Putamen (tissue), 1 donor: ENCODE data around the gene ZNF766.
A peak's percentile ranks its signal among the peaks of the same experiment; 100 is the strongest.
"Not testable (repeated sequence)": the region's sequence is repeated elsewhere in the genome, so short reads cannot be mapped to it uniquely, and the experiment has no call there.

Experiments
- DNase-seq: peaks from one replicate; pipeline ENCODE4 v3.0.0-alpha.2; 2016; ENCODE audit warnings: low spot score

ZNF766 gene

DNA sequence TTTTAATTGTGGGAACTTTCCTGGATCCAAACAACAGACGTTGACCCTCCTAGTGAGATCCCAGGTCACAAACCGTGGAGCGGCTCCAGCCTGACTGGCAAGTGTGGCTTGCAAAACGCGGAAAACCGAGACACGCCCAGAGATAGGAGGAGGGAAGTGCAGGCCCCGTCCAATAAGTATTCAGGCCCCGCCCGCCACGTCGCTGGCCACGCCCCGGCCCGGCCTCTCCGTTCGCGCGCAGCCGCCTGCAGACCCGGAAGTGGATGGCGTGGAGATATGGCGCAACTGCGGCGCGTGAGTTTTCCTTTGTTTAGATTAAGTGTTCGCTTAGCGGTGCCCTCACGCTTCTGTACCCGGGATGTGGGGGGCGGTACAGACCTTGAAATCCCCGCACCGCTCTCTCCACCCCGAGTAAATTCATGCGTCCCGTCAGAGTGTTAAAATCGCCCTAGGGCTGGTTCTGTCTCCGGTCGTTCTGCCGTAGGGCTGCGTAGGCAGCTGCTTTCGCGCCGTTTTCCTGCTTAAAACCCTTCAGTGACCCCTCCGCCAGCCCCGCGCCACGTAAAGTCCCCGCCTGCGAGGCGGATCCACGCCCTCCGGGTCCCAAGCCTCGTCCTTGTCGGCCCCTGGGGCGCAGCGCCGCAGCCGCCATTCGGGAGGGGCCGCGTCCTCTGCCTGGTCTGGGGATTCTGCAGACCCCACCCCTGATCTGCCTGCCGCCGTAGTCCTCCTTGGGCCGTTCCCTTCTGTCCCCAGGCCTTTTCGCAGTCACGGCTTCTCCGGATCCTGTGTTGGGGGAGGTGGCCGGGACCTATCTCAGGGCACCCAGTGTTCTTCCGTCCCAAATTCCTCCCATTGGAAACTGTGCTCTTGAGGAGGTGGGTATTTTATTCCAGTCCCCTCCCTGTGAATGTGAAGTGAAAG is at the start of gene ZNF766:
ZNF766 (plus strand) TSS at position 250 of the 924 bp plus-strand sequence; CDS start at position 277, 27 bp downstream.
- peak; percentile 94 for DNase-seq

DNA sequence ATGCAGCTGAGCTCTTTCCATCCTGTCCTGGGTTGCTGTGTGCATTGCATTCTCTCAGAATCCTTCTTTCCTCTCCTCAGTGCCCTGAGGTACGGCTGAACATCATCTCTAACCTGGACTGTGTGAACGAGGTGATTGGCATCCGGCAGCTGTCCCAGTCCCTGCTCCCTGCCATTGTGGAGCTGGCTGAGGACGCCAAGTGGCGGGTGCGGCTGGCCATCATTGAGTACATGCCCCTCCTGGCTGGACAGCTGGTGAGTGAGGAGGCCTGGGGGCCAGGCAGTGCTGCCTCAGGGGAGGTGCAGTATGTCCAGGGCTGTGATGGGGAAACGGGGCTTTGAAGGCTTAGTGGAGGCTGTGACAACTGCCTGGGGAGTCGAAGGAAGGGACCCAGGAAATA is 49.8 kb upstream of the ZNF766 start:
- no peak for DNase-seq

DNA sequence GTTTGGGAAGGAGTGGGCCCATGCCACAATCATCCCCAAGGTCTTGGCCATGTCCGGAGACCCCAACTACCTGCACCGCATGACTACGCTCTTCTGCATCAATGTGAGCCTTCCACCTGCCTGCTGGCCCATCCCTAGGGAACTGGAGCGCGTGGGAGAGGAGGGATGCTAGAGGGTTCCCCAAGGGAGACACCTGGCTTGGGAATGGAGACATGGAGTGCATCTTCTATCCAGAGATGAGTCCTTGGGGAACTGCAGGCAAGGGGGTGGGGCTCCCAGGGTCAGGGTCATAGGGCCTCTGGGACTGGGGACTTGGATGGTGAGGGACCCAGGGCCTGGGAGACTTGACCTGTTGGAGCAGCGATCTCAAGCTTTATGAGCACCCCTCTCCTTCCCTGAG is 48.4 kb upstream of the ZNF766 start:
- DNase-seq: no peak

DNA sequence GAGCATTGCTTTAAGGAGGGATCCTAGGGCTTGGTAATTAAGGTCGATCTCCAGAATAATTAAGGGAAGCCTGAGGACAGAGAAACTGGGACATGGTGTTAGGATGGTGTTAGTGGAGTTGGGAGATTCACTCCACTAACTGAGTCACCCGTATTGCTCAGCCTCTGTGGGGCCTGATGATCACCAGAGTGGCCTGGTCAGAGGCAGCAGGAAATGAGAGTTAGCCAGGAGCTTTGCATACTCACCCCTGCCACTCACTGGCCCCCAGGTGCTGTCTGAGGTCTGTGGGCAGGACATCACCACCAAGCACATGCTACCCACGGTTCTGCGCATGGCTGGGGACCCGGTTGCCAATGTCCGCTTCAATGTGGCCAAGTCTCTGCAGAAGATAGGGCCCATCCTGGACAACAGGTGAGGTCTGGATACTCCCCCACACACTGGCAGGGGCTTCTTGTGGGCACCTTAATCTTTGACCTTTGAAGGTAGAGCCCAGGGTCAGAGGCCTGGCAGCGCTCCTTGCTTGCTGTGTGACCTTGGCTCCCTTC is 47.5 kb upstream of the ZNF766 start:
- no peak for DNase-seq

DNA sequence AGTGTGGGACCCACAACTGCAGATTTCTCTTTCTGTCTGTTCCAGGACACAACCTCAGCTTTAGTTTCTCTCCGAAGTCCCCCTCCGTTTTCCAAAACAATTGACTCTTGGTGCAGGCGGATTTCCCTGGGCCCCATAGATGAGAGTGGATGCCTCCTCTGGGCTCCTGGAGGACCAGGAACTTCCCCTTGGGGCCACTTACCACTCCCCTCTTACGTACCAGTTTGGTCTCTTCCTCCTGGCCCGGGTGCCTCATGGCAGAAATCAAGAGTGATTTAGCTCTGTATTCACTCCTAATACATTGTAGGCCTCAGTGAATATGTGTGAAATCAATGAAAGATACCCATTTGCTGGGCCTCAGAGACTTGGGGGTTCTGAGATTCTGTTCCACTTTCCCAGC is 45.2 kb upstream of the ZNF766 start:
- no peak for DNase-seq

DNA sequence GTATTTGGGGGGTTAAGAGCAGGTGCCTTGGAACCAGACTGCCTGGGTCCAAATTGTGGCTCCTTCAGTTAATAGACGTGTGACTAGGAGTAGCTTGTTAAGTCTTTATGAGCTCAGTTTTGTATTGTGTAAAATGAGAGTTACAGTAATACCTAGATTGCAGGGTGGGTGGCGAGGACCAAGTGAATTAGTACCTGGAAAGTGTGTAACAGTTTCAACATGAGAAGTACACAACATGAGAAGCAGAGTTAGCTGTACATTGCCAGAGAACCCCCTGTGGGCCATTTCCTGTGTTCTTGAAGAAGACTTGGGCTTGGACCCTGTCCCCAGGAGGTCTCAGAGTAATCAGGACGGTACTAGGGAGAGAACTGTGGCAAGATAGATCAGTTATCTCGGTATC is 42.7 kb upstream of the ZNF766 start:
- no peak for DNase-seq

DNA sequence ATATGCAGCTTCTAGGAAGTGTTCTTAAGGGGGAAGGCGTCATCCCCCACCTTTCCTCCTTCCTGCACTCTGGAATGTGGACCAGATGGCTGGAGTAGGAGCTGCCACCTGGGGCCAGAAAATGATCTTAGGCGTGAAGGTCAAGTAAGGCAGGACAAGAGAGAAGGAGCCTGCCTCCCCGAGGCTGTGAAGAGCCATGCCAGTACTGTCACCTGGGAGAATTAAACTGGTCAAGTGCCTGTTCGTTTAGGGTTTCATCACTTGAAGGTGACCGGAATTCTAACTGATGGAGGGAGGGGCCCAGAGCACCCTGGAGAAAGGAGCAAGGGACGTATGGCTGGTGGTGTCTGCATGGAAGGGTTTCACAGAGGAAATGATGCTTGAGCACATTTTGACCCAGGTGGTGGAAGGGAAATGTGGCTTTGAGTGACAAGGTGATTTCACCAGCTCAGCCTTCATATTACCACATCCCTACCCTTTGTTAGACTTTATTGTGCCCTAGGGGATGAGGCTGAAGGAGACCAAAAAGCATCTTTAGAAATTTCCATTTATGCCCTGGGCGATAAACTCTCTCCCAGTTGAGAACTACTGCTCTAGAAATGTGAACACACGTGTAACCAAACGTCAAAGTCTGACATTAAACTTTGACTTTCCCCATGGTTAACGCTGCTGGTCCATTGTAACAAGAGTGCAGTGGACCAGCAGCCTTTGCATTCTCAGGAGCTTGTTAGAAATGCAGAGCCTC is 42.0 kb upstream of the ZNF766 start:
- no peak for DNase-seq

DNA sequence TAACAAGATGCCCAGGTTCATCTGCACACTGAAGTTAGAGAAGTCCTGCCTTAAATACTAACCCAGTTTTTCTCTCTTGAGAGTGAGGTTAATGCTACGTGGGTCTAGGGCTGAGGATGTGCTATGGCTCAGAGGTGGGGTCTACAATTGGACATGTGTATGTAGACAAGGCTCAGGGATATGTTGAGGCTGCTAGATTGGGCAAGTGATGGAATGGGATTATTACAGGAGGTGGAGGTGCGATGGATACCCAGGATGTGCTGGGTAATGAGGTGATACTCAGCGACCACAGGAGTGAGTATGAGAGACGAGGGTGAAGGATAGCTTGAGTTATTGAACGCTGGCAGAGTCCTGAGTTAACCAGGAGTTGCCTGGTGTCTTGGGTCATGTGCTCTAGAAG is 41.4 kb upstream of the ZNF766 start:
- no peak for DNase-seq

DNA sequence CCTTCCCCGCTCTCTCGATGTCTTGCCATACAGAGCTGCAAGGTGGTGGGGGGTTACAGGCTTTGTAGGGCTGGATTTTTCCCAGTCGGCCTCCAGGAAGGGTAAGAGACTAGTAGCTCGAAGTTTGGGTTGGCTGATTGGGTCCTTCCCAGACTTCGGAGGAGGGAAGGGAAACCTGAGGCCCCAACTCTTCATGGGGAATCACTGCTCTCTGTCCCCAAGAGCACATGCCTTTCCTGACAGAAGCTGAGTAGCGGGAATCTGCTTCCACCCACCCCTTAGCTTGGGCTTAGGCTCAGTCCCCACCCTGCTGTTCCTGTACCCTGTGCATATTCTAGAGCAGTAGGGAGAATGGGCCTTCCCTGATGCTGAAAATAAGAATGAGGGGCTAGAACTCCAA is 39.9 kb upstream of the ZNF766 start:
- no peak for DNase-seq

DNA sequence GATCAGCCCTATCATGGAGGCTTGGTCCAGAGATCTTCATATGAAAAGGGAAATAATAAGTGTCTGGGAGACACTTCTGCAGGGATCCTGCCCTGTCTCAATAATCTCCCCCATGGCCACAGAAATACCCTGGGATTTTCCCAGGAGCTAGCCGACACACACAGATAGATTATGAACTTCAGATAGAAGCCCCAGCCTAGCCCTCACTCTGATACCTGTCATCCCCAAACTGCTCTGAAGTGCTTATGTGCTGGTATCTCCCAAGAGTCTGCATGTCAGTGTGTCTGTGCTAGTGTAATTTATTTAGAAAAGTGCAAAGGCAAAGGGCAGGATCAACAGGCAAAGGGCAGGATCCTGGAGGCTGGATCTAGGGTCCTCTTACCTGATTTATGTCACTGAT is 38.7 kb upstream of the ZNF766 start:
- DNase-seq: no peak

DNA sequence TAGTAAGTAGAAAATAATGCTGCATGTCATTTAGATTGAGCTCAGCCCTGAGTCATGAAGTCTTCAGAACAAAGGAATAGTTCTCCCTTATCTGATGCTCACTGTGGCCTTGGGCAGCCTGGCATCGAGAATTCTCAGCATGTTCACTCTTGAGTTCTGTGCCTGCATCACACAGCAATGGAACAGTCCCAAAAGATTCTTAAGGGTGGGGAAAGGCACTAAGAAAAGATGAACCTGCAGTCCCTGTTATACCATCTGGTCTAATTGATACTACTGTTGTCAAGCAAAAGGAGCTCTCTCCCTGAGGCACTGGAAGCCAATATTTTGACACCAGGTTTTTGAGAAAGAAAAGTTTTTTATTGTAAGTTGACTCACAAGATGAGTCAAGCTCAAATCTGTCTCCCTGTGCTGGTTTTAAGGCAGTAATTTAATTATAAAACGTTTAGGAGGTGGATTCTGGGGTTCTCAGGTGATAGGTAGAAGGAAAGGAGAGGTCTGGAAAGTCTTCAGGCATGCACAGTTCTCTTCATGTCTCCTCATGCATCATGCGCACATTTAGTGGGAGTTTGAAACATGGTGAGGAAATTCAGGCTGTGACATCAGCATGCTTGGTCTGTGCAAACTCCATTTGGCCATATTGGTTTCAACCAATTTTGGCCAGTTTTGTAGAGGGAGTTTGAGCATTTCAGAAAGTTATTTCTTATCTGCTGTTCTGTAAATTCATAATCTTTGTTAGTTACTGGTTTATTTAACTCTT is 38.1 kb upstream of the ZNF766 start:
- no peak for DNase-seq

DNA sequence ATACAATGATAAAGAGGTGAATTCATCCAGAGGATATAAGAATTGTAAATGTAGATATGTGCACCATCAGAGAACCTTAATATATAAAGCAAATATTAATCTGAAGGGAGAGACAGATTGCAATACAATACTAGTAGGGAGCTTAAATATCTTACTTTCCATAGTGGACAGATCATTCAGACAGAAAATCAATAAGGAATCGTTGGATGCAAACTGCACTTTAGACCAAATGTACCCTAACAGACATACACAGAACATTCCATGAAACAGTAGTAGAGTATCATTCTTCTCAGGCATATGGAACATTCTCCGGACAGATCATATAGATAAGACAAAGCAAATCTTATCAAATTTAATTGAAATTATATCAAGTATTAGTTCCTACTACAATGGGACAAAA is 35.0 kb upstream of the ZNF766 start:
- no peak for DNase-seq

DNA sequence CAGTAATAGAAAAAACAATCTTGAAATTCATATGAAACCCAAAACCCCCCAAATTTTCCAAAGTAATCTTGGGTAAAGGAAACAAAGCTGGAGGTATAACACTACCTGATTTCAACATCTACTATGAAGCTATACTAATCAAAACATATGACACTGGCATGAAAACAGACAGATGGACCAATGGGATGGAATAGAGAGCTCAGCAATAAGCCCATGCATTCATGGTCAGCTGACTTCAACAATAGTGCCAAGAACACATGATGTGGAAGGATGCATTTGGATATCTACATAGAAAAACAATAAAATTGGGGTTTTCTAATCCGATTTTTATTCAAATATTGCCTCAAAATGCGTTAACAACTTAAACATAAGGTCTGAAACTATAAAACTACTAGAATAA is 32.2 kb upstream of the ZNF766 start:
- DNase-seq: no peak

DNA sequence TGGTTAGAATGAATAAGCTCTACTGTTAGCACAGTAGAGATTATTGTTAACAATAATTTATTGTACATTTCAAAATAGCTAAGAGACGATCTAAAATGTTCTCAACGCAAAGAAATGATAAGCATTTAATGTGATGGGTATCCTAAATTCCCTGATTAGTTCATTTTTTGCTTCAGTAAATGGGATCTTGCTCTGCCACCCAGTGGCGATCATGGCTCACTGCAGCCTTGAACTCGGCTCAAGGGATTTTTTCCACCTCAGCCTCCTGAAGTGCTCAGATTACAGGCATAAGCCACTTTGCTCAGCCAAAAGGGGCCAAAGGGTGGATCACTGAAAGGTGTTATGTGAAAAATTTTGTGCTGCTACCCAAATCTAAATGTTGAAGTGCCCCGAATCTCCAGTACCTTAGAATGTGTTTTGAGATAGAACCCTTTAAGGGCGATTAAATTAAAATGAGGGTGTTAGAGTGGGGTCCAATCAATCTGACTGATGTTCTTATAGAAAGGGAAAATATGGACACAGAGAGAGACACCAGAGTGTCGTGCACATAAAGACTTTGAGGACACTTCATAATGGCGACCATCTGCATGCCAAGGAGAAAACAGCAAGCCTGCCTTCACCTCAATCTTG is 31.5 kb upstream of the ZNF766 start:
- DNase-seq: peak; percentile 60

DNA sequence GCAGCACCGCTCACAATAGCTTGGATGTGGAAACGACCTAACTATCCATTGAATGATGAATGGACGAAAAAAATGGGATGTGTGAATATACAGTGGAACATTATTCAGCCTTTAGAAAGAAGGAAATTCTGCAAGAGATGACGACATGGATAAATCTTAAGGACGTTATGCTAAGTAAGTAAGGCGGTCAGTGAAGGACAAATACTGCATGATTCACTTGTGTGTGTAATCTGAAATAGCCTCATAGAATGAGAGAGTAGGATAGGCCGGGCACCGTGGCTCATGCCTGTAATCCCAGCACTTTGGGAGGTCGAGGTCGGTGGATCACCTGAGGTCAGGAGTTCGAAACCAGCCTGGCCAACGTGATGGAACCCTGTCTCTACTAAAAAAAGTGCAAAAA is 25.4 kb upstream of the ZNF766 start:
- DNase-seq: no peak

DNA sequence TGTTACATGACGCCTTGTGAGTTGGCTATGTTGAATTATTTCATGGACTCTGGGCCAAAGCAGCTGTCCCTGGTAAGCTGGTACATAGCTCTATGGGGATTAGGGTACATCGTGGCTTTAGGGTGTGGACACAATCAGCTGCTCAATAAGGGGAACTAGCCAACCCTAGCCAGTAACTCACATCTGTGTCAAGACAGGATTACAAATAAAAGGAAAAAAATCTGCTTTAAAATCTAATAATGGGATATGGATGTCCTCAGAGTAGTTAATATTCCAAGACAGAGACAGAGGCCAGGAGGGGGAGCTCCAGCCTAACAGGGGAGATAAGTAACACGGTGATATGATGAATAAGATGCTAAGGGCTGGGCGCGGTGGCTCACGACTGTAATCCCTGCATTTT is 21.1 kb upstream of the ZNF766 start:
- DNase-seq: no peak

DNA sequence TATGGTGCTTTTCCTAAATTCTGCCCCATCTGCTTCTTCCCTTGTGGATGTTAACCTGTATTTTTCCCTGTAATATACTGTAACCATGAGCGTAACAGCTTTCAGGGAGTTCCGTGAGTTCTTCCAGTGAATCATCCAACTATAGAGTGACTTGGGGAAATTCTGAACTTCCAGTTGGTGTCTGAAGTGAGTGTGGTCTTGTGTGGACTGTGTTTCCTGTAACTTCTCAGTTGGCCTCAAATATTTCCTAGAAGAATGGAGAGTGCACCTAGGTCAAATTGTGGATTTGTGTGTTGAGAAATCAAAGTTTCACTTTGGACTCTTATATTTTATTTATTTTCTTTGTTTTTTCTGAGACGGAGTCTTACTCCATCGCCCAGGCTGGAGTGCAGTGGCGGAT is 11.0 kb upstream of the ZNF766 start:
- DNase-seq: no peak

DNA sequence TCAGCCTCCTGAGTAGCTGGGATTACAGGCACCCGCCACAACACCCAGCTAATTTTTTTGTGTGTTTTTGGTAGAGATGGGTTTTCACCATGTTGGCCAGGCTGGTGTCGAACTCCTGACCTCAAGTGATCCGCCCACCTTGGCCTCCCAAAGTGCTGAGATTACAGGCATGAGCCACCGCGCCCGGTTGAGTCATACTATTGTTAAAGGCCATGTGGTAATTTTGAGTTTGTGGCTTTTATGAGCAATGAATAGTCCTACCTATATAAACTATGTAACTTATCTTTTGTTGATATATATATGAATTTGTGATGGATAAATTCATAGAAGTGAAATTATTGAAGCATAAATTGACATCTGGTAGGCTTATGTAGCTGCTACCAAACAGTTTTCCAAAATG is 3.8 kb upstream of the ZNF766 start:
- not testable (repeated sequence) for DNase-seq

DNA sequence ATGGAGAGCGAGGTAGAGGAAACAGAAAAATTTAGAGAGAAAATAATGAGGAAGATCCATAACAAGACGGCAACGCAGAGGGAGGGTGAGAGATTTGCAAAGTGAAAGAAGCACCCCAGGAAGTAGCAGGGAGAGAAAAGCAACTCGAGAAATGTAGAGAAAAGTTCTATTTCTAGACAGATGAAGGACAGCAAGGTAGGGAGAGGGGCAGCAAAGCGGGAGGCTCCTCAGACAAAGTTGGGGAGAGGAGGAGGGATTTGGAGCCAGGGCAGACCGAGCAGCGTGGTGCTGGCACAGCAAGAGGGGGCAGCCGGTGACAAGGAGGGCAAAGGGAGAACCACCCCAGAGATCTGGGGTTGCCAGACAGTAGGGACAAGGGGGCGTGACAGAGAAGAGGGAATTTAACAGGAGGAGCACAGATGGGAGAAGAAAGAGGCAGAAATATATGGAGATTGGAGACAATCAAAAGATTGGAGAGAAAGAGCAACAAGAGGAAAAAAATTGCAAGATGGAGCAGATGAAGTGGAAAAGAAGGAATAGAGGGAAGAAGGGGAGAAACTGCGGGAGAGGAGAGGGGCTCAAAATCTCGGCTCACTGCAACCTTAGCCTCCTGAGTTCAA is 989 bp downstream of the ZNF766 start:
- DNase-seq: peak; percentile 0

DNA sequence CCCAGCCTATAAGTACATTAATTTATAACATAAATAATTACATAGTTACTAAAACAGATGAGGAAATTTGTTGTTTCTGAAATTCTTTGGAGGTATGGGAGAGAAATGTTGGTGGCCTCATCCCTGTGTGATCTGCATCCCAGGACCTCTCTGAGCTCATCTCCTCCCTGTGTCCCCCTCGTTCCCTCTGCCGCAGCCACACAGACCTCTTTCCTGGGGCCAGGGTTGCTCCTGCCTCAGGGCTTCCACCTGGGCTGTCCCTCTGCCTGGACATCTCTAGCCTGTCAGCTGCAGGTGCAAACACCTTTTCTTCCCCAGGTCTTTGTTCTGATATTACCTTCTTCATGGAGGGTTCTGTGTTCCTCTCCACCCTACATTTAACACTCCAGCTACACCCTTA is 3.9 kb downstream of the ZNF766 start:
- no peak for DNase-seq

DNA sequence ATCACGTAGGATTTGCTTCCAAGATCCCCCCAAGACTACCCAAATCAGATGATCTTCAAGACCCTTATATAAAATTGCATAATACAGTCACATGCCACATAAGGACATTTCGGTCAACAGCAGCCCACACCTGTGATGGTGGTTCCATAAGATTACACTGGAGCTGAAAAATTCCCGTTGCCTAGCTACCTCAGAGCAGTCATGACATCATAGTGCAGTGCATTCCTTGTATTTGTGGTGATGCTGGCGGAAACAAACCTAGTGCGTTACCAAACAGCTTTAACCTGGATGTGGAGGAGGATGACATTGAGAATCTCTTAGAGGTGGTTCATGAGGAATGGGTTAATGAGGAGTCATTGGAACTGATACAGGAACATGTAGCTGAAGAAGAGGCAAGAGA is 4.8 kb downstream of the ZNF766 start:
- DNase-seq: no peak
